ENCODE measurements around the gene LRRC27.

The LRRC27 gene

DNA sequence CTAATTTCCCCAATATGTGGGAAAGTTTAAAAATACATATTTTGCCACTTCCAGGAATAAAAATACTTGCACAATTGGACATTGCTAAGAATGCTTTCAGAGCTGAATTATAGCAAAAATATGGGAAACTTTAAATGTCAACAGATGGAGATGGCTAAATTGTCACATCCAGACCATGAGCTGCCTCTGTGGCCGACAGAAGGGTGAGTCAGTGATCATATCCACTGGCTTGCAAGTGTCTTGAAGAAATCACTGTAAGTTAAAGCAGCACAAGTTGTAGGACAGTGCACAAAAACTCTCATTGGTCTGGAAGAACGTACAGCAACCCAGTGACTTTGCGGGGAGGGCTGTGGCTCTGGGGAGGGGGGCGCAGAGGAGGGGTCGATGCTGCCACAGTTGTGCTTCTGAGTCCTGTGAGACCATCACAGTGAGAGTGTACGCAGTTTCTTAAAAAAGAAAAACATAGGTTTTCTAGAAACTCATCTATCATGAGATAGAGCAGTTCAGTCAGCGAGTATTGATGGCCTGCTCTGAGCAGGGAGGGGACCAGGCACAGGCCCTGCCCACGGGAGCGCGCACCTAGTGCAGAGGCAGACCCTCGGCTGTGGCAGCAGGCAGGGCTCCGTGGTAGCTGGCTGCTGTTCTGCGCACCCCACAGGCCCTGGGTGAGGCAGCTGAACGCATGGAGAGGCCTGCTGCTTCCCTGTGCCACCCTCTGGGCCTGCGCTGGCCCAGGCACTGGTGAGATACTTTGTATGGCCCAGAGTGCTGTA lies 25.5 kb downstream of the LRRC27 start:
- DNase-seq (ENCODE audit: low read depth in 2 of 2), result no peak

DNA sequence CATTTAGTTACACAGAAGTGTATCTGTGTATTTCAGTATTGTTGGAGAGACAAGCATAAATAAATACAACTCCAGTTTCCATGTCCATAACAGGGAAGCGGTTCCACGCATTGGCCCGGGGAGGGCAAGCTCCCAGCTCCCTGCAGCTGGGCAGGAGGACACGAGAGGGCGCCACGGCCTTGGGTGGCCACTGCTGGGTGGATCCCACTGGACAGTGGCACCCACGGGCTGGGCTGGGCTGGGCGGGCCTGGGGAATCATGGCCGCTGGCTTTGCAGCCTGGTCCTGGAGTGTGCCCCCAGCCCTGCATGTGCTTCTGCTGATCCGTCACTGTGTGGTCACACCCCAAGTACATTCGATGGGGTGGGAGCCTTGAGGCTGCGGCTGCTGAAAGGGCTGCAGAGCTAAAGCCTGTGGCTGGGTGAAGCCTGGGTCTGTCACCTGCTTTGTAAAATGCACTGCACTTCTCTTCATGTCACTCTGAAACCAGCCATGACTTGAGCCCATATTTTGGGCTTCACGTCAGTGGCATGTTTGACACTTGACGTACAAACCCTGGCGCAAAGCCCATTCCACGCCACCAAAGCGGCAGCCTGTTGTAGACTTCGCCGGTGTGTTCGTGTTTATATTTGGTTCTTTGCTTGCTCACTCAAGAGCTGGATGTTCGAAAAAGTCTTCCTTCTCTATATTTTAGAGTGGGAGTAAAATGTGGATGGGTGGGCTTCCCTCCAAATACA lies 27.5 kb downstream of the LRRC27 start:
- DNase-seq (ENCODE audit: low read depth in 2 of 2), result no peak

DNA sequence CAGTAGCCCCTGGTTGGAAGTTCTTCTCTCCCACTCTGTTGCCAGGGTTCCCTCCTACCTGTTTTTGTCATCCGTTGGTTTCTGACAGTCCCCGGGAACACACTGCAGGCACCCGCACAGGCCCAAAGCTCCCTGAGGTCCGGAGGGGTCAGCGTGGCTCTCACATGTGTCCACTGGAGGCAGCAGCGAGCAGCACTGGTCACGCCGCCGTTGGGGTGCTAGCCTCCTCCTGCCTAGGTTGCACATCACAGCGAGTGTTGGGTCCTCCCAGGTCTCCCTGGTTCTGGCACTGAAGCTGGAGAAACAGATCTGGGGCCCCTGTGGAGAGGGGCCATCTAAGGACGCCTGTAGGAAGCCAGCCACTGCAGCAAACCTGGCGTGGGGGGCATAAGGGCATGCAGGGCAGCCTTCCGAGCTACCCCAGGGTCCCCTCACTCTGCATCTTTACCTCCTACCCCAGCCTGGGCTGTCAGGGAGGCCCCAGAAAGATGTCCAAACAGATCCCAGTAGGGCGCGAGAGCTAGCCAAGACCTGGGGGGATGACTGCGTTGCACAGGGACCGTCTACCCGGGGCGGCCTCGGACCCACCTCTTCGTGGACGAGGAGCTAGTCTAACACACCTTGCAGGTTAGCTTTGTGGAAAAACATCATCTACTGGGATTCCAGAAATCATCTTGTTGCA lies 28.9 kb downstream of the LRRC27 start:
- DNase-seq (ENCODE audit: low read depth in 2 of 2), result peak in 1 of 2 experiments; percentile 41

DNA sequence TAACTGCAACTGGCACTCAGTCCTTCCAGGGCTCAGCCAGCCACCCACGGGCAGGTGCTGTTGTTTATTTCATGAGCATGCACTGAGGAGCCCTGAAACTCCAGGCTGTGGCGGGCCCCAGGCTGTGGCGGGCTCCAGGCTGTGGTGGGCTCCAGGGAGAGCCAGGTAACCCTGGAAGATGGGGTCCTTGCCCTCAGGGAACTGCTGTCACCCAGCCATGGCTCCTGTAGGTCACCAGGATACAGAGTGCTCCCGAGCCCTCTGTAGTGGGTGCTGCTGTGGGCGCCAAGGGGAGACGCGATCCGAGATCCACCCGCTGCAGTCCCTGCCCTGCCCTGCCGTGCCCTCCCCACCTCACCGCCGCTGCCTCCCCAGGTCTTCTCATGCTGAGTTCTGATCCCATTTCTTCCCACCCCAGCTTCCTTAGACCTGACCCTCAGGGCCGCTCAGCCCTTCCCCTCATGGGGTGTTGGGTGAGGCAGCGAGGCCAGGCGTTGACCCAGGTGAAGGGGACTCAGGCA lies 29.6 kb downstream of the LRRC27 start:
- no peak for DNase-seq (ENCODE audit: low read depth in 2 of 2)

DNA sequence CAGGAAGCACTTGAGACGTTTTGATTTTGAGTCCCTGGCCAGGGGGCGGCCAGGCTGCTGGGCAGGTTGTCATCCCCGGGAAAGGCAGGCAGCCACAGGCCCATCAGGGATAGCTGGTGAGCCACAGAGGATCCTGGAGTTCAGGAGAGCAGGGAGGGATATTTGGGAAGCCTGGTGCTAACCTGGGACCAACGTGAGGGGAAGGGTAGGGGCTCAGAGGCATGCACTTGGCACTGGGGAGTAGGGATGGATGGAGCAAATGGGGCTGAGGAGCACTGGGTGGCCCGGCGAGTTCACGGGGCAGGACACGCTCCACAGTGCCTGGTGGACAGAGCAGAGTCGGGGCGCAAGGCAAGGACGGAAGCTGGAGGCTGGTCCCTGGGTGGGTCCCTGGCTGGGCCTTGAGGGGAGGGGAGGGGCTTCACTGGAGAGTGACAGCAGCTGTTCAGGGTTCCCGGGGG lies 30.2 kb downstream of the LRRC27 start:
- DNase-seq (ENCODE audit: low read depth in 2 of 2), result no peak

DNA sequence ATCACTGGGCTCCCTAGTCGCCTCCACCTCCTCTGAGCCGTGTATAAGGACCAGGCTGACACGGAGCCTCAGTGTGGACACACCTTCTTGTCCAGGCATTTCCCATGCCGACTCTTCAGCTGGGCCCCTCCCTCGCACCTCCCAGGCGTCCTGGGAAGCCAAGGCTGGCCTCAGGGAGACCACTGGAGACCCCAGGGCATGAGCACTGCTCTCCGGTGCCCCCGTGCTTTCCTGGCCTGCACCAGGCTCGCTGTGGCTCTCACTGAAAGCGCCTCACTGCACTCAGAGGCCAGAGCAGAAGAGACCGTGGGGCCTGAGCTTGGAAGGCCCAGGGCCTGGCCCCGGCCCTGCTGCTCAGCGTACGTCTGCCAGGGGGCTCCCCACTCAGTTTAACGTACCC lies 31.4 kb downstream of the LRRC27 start:
- no peak for DNase-seq (ENCODE audit: low read depth in 2 of 2)

DNA sequence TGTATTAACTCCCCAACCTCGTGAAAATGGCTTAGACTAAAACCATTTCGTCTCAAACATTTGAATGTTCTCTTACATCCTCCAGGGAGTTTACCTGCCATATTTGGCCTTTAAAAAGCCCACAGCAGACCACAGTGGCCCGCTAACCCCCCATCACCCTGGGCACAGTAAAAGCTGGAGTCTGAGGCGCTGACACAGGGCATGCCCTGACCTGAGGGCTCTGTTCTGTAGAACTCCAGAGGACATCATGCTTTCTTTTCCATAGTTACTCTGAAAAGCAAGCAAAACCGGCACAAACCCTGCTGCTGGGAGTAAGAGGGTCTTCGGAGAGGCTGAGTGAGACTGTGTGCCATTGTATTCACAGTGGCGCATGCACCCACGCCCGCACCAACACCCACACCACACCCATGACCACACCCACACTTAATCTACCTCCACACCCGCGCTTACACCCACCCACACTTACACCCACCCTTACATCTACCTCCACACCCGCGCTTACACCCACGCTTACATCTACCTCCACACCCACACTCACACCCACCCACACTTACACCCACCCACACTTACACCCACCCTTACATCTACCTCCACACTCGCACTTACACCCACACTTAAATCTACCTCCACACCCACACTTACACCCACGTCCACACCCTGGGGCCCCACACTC lies 32.1 kb downstream of the LRRC27 start:
- peak in 1 of 2 experiments; percentile 11 for DNase-seq (ENCODE audit: low read depth in 2 of 2)

DNA sequence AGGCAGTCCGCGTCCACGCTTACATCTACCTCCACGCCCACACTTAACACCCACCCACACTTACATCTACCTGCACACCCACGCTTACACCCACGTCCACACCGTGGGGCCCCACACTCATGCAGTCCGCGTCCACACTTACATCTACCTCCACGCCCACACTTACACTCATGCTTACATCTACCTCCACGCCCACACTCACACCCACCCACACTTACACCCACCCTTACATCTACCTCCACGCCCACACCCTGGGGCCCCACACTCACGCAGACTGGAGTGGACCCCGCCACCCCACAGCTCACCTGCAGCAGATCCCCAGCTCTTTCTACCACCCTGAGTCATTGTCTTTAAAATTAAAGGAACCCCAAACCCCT lies 32.6 kb downstream of the LRRC27 start:
- DNase-seq (ENCODE audit: low read depth in 2 of 2), result peak in 1 of 2 experiments; percentile 88

DNA sequence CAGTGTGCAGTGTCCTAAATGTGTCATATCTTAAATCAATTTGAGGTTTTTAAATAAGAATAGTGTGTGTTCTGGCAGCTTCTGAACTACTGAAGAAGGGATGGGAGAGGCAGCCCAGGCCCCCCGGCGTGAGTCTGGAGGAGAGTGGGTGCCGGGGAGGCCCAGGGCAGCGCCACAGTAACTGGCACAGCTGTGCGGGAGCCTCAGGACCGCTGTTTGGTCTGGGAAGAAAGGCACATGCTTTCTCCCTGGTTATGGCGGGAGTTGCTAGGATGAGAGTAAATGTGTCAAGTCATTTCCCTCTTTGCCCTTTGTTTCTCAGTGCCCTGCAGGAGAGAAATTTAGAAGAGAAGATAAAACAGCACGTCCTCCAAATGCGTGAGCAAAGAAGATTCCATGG lies 33.1 kb downstream of the LRRC27 start:
- DNase-seq (ENCODE audit: low read depth in 2 of 2), result no peak

DNA sequence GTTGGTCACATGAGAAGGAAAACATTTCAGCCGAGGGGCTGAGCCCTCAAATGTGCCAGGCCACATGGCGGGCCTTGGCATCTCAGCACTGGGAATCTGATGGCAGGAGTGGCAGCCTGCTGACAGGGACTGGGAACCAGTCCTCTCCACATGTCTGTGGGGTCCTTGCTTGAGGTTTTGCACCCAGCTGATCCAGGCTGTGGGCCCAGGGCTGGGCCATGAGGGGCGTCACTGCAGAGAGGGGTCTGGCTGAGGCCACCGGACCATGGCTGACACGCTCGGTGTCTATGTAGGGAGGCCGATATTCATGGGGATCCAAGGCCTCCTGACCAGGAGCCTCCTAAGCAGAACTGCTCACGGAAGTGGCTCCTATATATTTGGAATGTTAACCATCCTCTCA lies 34.0 kb downstream of the LRRC27 start:
- DNase-seq (ENCODE audit: low read depth in 2 of 2), result no peak

DNA sequence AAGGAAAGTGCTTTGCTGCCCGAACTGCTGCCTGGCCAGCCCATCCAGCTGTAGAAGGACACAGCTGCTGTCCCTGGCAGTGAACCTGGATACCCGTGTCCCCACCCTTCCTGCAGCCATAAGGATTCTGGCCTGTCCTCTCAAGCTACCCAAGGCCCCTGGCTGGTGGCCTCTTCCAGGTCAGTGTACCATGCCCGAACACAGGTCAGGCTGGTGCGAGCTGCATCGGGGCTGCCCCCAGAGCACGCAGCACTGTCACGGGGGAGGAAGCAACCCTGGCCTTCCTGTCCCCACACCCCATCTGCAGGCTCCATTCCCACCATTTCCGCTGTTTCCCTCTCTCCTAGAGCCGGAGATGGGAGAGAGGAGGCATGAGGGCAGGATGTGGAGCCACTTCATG lies 34.5 kb downstream of the LRRC27 start:
- no peak for DNase-seq (ENCODE audit: low read depth in 2 of 2)

DNA sequence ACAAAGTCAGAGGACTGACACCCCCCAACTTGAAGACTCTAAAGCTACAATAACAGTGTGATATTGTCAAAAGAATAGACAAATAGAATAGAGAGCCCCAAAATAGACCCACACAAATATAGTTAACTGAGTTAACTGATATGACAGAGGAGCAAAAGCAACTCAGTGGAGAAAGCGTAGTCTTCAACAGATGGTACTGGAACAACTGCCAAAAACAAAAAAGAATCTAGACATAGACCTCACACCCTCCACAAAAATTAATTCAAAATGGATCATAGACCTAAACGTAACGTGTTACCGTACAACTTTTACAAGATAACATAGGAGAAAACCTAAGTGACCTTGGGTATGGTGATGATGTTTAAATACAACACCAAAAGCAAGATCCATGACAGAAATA lies 36.4 kb downstream of the LRRC27 start:
- DNase-seq (ENCODE audit: low read depth in 2 of 2), result no peak

DNA sequence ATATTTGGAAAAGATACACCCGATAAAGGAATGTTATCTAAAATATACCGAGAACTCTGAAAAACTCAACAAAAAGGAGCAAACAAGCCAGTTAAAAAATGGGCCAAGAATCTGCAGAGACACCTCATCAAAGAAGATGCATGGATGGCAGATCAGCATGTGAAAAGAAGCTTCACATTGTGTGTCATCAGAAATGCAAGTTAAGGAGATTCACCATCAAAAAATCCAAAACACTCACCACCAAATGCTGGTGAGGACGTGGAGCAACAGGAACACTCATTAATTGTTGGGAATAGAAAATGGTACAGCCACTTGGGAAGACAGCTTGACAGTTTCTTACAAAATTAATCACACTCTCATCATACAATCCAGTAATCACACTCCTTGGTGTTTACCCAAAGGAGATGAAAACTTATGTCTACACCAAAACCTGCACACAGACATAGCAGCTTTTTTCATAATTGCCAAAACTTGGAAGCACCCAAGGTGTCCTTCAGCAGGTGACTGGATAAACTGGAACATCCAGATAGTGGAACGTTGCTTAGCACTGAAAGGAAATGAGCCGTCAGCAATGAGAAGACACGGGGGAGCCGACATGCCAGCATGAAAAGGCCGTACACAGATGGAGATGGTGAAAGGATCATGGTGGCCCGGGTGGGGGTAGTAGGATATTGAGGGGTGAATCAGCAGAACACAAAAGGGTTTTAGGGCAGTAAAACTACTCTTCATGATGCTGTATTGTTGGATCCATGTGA lies 37.1 kb downstream of the LRRC27 start:
- DNase-seq (ENCODE audit: low read depth in 2 of 2), result no peak

DNA sequence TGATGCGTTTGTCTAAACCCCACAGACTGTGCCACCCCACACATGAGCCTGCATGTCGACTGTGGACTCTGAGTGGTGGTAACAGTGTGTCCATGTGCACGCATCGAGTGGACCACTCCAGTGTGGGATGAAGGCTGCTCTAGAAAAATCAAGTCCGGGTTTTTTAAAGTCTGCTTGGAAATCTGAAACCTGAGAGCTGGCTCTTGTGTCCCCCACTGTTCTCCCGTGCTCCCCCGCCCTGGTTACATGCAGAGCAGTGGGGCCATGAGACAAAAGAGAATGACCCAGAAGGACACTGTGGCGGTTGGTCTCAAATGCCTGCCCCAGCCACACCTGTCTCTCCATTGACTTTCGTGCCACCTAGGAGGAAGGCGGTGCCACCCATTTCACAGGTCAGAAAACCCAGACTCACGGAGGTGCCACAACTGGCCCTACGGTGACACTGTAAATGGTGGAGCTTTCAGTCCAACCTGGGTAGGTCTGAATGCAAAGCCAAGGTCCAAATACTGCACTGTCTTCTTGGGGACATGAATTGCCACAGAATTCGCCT lies 37.7 kb downstream of the LRRC27 start:
- DNase-seq (ENCODE audit: low read depth in 2 of 2), result no peak

DNA sequence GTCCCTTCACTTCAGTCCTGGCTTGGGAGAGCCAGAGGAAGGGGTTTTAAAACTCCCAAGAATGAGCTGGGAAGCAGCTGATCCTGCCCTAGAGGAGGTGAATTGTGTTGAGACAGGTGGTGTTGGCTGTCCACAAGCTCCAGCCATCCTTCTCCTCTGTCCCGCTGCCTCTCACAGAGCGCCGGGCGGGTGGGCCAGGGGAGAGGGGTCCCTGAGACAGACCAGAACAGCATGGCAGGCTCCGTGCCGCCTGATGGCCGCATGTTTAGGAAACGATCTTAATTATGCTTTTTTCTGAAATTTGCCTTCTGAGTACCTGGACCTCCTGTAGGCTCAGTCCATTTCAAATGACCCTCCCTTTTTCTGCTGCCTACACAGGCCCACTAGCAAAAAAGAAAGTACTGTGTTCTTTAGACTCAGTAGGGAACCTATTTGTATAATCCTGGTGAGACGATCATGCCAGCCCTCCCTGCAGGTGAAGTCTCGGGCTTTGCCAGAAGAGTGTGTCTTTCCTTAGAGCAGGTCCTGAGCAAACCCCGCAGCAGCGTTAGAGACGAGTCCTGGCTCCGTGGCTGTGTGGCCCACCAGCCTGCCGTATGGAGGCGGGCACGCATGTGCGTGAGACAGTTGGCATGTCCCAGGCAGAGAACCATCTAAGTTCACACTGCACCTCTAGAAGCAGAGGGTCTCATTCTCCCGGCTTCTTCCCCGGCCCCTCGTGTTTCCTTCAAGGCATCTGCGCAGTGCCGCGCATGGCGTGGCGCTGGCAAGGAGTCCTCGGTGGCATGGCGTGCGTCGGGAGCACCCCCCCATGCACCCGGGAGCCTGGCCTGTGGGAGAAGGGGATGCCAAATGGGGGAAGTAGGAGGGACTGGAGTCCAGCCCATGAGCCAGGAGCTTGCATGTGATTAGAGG lies 38.7 kb downstream of the LRRC27 start:
- no peak for DNase-seq (ENCODE audit: low read depth in 2 of 2)

DNA sequence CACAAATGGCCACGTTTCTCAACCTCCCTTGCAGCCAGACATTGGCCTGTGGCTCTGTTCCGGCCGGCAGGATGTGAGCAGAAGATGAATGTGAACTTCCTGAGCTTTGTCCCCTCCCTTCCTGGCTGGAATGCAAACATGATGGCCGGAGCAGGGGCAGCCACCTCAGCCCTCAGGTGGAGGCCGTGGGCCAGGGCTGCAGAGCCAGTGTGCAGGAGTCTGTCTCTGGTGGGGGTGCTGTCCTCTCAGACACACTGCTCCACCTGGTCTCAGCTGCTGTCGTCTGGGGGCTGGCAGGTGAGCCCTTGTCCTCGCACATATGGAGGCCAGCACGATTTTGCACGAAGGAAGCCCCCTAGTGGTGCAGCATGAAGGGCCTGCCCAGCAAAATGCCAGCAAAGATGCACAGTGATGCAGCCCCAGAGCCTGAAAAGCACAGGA lies 39.7 kb downstream of the LRRC27 start:
- DNase-seq (ENCODE audit: low read depth in 2 of 2), result no peak

DNA sequence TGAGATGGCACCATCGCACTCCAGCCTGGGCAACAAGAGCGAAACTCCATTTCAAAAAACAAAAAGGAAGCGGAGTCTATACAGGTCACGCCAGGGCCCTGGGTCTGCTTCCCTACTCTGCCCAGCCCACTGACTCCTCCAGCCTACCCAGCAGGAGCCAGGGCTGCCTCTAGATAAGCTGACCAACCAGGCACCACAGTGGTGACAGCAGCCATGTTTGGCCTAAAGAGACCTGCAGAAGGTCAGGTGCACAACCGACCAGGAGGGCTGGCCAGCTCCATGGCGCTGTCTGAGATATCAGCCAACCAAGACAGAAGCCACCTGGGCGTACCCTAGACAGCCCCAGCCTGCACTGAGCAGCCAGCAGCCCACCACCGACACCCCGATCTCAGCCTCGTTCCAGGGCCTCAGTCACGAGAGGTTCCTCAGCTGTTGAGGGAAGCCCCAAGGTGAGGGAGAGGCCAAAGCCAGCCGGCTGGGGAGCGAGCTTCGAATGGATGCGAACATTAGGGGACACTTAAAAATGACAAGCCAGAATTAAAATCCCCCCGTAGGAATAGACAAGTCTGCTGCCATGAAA lies 40.6 kb downstream of the LRRC27 start:
- no peak for DNase-seq (ENCODE audit: low read depth in 2 of 2)

DNA sequence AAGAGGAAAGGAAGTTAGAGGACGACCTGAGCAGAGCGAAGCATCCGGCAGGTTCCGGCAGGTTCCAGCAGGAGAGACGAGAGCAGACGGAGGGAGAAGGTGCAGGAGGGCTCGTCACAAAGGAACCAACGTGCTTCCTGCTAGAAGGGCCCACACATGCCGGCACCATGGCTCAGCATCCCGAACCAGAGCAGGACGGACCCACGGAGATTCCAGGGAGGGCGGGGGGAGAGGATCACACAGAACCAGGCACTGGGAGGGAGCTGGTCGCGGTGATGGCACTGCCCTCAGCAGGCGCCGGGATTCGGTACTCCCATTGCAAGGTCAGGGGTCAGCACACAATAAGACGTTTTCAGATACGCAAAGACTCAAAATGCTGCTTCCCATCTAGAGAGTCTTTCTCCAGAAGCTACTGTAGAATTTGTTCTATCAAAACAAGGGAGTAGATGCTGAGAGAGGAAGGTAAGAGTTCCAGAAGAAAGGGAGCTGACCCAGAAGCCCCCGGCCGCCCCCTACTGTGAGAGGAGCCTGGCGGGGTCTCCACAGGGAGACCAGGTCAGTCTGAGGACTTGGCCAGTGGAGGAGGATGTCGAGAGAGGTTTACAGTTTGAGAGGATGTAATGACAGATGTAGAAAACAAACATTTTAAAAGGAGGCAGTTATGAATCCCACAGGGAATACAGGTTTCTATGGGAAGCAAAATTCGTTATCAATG lies 41.4 kb downstream of the LRRC27 start:
- no peak for DNase-seq (ENCODE audit: low read depth in 2 of 2)

DNA sequence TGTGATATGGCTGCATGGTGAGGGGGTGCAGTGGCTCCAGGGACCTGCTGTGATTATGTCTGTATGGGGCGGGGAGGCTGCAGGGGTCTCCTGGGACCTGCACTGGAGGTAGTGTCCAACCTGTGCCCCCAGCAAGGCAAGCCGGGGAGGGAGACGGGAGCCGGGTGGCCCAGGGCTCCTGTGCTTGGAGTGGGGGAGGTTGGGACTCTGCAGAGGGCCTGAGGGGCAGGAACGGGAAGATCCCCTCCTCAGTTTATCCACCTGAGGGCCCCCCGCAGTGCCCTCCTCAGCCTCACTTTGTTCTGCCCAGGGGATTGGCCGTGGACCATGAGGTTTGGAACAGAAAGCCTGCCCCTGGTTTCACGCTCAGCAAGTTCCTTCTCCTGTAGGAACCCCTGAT lies 42.2 kb downstream of the LRRC27 start:
- no peak for DNase-seq (ENCODE audit: low read depth in 2 of 2)
